Measurements from ENCODE around the gene CEP170B.
"Not testable (repeated sequence)": the region's sequence is repeated elsewhere in the genome, so short reads cannot be mapped to it uniquely, and the experiment has no call there.

The CEP170B gene

DNA sequence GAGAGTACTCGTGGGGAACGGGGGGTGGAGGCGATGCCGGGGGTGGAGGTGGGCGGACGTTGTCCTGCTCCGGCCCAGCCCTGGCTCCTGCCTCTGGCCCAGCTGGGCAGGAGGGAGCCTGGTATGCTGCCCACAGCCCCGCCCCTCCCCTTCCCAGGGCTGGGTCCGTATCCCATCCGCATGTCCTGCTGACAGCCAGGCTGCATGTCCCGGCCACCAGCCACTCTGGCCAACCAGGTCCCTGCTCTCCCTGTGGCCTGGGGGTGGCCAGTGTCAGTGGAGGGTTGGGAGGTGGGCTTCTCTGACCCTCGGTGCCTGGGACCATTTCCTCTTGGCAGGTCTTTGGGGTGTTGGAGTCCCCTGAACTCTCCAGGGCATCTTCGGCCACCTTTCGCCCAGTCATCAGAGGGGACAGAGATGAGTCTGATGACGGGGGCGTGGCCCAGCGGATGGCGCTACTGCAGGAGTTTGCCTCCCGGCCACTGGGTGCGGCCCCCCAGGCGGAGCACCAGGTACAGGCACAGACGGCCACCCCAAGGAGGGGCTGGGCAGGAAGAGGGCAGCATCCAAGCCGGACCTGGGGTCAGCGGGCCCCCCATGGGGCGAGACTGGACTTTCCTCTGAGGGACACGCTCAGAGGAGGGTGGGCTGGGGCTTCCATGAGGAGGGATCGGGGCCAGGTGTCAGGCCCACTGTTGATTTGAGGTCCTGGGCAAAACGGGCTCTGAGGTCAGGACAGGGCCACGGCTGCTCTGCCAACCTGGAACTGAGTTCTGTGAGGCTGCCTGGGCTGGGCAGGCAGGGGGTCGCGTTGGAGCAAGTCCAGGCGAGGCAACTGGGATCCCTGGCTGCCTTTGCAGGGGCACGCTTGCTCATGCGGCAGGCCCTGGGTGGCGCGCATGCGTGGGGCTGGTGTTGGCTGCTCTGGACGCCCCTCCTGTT, 20.2 kb downstream of the CEP170B start:
- no peak for DNase-seq (ENCODE audit: insufficient read length)
- TF ChIP-seq POLR2A (IDR thresholded peaks at IDR 0.05; ENCODE audit: low read depth, low read length) (no peak), TAF1 (IDR thresholded peaks at IDR 0.05; ENCODE audit: borderline replicate concordance, low read depth, low read length) (no peak), POLR2AphosphoS5 (IDR thresholded peaks at IDR 0.05; ENCODE audit: low read depth, low read length) (no peak)
- FAIRE-seq = no peak

DNA sequence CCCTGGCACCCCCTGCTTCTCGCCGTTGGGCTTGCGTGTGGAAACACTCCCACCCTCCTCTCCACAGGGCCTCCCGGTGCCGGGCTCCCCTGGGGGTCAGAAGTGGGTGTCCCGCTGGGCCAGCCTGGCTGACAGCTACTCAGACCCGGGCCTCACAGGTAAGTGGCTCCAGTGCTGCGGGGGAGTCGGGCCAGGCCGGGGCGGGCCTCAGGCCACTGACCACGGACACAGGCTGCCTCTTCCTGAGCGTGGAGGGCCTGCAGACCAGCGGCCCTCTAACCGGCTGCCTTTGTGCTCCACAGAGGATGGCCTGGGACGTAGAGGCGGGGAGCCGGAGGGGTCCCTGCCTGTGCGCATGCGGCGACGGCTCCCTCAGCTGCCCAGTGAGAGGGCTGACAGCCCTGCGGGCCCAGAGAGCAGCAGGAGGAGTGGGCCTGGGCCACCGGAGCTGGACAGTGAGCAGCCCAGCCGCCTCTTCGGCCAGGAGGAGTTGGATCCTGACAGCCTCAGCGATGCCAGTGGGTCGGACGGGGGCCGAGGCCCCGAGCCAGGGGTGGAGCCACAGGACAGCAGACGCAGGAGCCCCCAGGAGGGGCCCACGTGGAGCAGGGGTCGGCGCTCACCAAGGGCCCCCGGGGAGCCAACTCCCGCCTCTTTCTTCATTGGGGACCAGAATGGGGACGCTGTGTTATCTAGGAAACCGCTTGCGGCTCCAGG, 21.1 kb downstream of the CEP170B start:
- TF ChIP-seq POLR2AphosphoS5 (IDR thresholded peaks at IDR 0.05; ENCODE audit: low read depth, low read length) = no peak
- TF ChIP-seq TAF1 (IDR thresholded peaks at IDR 0.05; ENCODE audit: borderline replicate concordance, low read depth, low read length) = no peak
- no peak for TF ChIP-seq POLR2A (IDR thresholded peaks at IDR 0.05; ENCODE audit: low read depth, low read length)
- FAIRE-seq (no peak), DNase-seq (ENCODE audit: insufficient read length) (no peak)

DNA sequence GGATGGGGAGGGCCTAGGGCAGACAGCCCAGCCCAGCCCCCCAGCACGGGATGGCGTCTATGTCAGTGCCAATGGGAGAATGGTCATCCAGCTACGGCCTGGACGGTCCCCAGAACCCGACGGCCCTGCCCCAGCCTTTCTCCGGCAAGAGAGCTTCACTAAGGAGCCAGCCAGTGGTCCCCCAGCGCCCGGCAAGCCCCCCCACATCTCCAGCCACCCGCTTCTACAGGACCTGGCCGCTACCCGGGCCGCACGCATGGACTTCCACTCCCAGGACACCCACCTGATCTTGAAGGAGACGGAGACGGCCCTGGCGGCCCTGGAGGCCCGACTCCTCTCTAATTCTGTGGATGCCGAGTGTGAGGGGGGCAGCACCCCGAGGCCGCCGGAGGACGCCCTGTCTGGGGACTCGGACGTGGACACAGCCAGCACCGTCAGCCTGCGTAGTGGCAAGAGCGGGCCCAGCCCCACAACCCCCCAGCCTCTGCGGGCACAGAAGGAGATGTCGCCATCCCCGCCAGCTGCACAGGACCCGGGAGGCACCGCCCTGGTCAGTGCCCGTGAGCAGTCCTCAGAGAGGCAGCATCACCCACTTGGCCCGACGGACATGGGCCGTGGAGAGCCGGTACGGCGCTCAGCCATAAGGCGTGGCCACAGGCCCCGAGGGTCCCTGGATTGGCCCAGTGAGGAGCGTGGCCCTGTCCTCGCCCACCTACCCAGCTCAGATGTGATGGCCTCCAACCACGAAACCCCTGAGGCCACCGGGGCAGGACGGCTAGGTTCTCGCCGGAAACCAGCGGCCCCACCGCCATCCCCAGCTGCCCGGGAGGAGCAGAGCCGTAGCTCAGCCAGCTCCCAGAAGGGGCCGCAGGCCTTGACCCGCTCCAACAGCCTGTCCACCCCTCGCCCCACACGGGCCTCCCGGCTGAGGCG, 21.9 kb downstream of the CEP170B start:
- DNase-seq (ENCODE audit: insufficient read length) (no peak), FAIRE-seq (no peak)
- TF ChIP-seq TAF1 (IDR thresholded peaks at IDR 0.05; ENCODE audit: borderline replicate concordance, low read depth, low read length) (no peak), POLR2A (IDR thresholded peaks at IDR 0.05; ENCODE audit: low read depth, low read length) (no peak), POLR2AphosphoS5 (IDR thresholded peaks at IDR 0.05; ENCODE audit: low read depth, low read length) (no peak)

DNA sequence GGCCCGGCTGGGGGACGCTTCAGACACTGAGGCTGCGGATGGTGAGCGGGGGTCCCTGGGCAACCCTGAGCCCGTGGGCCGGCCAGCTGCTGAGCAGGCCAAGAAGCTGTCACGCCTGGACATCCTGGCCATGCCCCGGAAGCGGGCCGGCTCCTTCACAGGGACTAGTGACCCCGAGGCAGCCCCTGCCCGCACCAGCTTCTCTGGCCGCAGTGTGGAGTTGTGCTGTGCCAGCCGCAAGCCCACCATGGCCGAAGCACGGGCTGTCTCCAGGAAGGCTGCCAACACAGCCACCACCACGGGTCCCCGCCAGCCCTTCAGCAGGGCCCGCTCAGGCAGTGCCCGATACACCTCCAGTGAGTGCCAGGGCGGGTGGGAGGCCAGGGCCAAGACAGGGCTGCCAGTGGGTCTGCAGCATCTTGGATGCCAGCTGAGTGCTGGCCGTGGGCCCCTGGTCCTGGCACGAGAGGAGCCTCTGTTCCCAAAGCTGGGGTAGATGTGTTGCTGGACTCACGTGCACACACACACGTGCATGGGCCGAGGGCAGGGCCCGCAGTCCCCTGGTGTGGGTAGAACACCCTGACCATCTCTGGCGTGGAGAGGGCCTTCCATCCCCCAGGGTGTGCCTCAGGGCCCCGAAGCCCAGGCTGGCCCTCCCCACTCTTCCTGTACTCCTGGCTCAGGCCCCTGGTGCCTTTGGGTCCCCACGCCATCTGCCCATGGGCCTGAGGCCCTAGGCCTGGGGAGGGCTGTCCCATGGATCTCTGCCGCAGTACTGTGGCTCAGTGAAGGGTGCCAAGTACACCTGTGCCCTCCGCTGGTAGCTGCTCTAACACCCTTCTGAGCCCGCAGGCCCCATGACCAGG, 22.8 kb downstream of the CEP170B start:
- FAIRE-seq (no peak), DNase-seq (ENCODE audit: insufficient read length) (no peak)
- TF ChIP-seq POLR2A (IDR thresholded peaks at IDR 0.05; ENCODE audit: low read depth, low read length) (no peak), TAF1 (IDR thresholded peaks at IDR 0.05; ENCODE audit: borderline replicate concordance, low read depth, low read length) (no peak), POLR2AphosphoS5 (IDR thresholded peaks at IDR 0.05; ENCODE audit: low read depth, low read length) (no peak)

DNA sequence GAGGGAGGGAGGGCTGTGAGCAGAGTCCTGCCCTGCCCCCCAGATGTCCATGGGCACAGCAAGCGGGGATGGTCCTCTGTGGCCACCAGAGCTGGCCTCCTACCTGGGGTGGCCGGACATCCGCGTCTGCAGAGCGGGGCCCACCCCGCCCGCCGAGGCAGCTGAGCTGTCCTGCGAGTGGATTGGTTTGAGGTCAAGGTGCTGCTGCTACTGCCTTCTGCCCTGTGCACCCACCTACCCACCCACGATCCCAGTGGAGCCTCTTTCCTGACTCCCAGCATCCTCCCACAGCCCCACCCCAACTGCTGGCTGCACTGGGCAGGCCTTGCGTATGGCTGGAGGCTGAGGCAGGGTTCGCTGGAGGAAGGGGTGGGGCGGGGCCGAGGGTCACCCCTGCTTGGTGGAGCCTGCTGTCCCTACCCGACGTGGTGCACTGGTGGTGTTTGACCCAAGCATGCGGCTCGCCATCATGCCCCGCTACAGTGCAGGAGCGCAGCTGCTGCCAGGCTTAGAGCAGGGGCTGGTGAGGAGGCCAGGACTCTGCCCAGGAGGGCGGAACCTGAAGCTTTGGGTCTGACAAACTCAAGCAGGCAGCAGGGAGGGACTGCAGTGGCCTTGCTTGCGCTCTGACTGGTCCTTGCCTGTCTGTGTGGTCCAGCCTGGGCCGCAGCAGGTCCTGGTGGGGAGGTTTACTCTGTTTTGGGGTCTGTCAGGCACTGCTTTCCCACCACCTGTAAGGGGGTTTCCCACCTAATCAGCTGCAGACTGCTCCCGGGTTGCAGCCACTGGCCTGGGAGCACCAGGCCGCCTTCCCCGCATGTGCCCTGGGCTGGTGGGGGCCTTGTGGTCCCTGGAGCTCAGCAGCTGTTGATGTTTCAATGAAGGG, 23.7 kb downstream of the CEP170B start:
- FAIRE-seq (no peak), DNase-seq (ENCODE audit: insufficient read length) (peak; percentile 22)
- TF ChIP-seq TAF1 (IDR thresholded peaks at IDR 0.05; ENCODE audit: borderline replicate concordance, low read depth, low read length) (no peak), POLR2A (IDR thresholded peaks at IDR 0.05; ENCODE audit: low read depth, low read length) (no peak), POLR2AphosphoS5 (IDR thresholded peaks at IDR 0.05; ENCODE audit: low read depth, low read length) (no peak)

DNA sequence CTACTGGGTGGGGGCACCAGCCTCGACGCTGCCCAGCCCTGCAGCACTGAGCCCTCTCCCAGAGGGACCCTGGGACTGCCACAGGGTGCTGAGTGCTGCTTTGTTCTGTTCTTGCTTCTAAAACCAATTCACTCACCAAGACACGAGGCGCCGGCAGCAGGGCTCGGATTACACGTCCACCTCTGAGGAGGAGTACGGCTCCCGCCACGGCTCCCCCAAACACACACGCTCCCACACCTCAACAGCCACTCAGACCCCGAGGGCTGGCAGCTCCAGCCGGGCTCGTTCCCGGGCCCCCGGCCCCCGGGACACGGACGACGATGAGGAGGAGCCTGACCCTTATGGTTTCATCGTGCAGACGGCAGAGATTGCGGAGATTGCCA, 24.3 kb downstream of the CEP170B start:
- FAIRE-seq = no peak
- DNase-seq (ENCODE audit: insufficient read length) = no peak
- no peak for TF ChIP-seq POLR2AphosphoS5 (IDR thresholded peaks at IDR 0.05; ENCODE audit: low read depth, low read length)
- TF ChIP-seq TAF1 (IDR thresholded peaks at IDR 0.05; ENCODE audit: borderline replicate concordance, low read depth, low read length) = no peak
- no peak for TF ChIP-seq POLR2A (IDR thresholded peaks at IDR 0.05; ENCODE audit: low read depth, low read length)

DNA sequence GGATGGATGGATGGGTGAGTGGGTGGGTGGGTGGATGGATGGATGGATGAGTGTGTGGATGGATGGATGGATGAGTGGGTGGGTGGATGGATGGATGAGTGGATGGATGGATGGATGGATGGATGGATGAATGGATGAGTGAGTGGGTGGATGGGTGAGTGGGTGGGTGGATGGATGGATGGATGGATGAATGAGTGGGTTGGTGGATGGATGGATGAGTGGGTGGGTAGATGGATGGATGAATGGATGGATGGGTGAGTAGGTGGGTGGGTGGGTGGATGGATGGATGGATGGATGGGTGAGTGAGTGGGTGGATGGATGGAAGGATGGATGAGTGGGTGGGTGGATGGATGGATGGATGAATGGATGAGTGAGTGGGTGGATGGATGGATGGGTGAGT, 25.2 kb downstream of the CEP170B start:
- not testable (repeated sequence) for FAIRE-seq; DNase-seq (ENCODE audit: insufficient read length)

DNA sequence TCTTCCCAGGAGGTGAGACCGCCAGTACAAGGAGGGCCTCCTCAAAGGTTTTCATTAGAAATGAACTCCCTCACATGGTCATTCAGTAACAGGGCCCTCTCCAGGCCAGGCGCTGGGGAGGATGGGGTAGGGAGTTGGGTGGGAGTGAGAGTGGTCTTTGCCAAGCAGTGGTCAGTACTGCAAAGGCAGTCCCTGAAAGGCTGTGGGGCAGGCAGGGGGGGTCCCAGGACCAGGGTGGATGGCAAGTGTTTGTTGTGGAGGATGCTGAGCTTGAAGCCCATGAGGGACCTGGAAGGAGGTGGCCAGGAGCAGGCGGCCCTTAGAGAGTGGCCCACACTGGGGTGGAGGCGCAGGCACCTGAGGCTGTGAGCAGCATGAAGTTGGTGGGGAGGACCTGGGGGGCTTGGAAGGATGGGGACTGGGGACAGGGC, 26.1 kb downstream of the CEP170B start:
- TF ChIP-seq TAF1 (IDR thresholded peaks at IDR 0.05; ENCODE audit: borderline replicate concordance, low read depth, low read length) (no peak), POLR2A (IDR thresholded peaks at IDR 0.05; ENCODE audit: low read depth, low read length) (no peak), POLR2AphosphoS5 (IDR thresholded peaks at IDR 0.05; ENCODE audit: low read depth, low read length) (no peak)
- DNase-seq (ENCODE audit: insufficient read length) = no peak
- no peak for FAIRE-seq

DNA sequence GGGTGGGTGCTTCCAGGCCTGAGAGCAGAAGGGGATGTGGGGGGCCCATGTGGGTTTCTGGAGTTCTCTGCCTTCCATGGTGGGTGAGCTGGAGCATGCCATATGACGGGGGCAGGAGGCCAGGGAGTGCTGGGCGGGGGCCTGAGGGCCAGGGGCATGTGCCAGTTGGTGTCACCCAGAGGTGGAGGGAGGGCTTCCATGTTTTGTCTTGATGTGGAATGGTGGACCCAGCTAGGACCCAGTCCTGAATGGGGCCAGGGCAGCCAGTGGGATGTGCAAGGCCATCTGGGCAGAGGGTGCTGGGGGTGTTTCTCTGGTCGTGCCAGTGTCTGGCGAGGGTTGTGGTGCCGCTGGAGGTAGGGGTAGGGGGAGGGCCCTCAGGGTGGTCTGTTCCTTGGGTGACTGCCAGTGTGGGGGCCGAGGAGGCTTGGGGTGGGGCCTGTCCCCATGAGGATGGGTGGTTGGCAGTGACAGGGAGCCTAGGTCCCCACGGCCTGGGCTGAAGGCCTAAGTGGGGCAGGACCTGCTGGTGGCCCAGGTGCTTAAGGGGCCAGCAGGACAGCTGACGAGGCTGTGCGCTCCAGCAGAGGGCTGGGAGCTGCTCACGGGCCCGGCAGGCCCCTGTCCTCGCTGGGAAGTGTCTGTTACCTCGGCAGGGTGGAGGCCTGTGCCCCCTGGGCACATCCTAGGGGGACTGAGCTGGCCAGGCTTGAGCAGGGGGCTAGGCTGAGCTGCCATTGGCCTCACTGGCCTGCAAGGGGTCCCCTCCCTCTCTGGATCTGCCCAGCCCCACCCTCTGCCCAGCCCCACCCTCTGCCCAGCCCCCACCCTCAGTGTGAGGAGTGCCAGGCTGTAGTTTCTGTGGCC, 26.8 kb downstream of the CEP170B start:
- FAIRE-seq = no peak
- no peak for TF ChIP-seq POLR2A (IDR thresholded peaks at IDR 0.05; ENCODE audit: low read depth, low read length)
- no peak for TF ChIP-seq TAF1 (IDR thresholded peaks at IDR 0.05; ENCODE audit: borderline replicate concordance, low read depth, low read length)
- no peak for TF ChIP-seq POLR2AphosphoS5 (IDR thresholded peaks at IDR 0.05; ENCODE audit: low read depth, low read length)
- DNase-seq (ENCODE audit: insufficient read length) = peak; percentile 17
